ENCODE data around the gene CXCR6.

The CXCR6 gene

GRCh38 chr3:45910892-45911291 is 32.4 kb upstream of the CXCR6 start:
- no peaks in the 10 kb centered on the region for H3K79me2 ChIP-seq (ENCODE audit: control insufficient read depth, insufficient read depth, low read length, unreplicated experiment)
- peaks cover 12% of the 10 kb centered on the region for H3K4me1 ChIP-seq (ENCODE audit: control insufficient read depth, insufficient read depth, low read length, unreplicated experiment)
- H3K27ac ChIP-seq (ENCODE audit: low read depth, low read length) = no peak overlapping the region
- H3K36me3 ChIP-seq (ENCODE audit: insufficient read depth, low read length) = no peaks in the 10 kb centered on the region
- H3K27me3 ChIP-seq (ENCODE audit: insufficient read depth, low read length) = no peaks in the 10 kb centered on the region
- H2AFZ ChIP-seq (ENCODE audit: low read length, unreplicated experiment) = no peak overlapping the region
- H3K4me3 ChIP-seq (ENCODE audit: low read depth, low read length) = no peak overlapping the region

GRCh38 chr3:45911511-45912226 is 31.6 kb upstream of the CXCR6 start:
- H3K79me2 ChIP-seq (ENCODE audit: control insufficient read depth, insufficient read depth, low read length, unreplicated experiment) = no peaks in the 10 kb centered on the region
- no peak overlapping the region for H3K4me3 ChIP-seq (ENCODE audit: low read depth, low read length)
- H3K36me3 ChIP-seq (ENCODE audit: insufficient read depth, low read length) = no peaks in the 10 kb centered on the region
- no peak overlapping the region for H2AFZ ChIP-seq (ENCODE audit: low read length, unreplicated experiment)
- H3K27me3 ChIP-seq (ENCODE audit: insufficient read depth, low read length) = no peaks in the 10 kb centered on the region
- H3K27ac ChIP-seq (ENCODE audit: low read depth, low read length) = no peak overlapping the region
- peaks cover 15% of the 10 kb centered on the region for H3K4me1 ChIP-seq (ENCODE audit: control insufficient read depth, insufficient read depth, low read length, unreplicated experiment)

GRCh38 chr3:45912435-45912834 is 30.8 kb upstream of the CXCR6 start:
- no peaks in the 10 kb centered on the region for H3K27me3 ChIP-seq (ENCODE audit: insufficient read depth, low read length)
- no peak overlapping the region for H3K4me3 ChIP-seq (ENCODE audit: low read depth, low read length)
- peaks cover 11% of the 10 kb centered on the region for H3K4me1 ChIP-seq (ENCODE audit: control insufficient read depth, insufficient read depth, low read length, unreplicated experiment)
- no peaks in the 10 kb centered on the region for H3K79me2 ChIP-seq (ENCODE audit: control insufficient read depth, insufficient read depth, low read length, unreplicated experiment)
- H3K36me3 ChIP-seq (ENCODE audit: insufficient read depth, low read length) = no peaks in the 10 kb centered on the region
- no peak overlapping the region for H3K27ac ChIP-seq (ENCODE audit: low read depth, low read length)
- H2AFZ ChIP-seq (ENCODE audit: low read length, unreplicated experiment) = no peak overlapping the region

GRCh38 chr3:45914362-45915058 is 28.8 kb upstream of the CXCR6 start:
- Histone ChIP-seq H3K27ac (ENCODE audit: low read depth, low read length) (no peak overlapping the region), H3K4me1 (ENCODE audit: control insufficient read depth, insufficient read depth, low read length, unreplicated experiment) (peaks cover 11% of the 10 kb centered on the region), H3K27me3 (ENCODE audit: insufficient read depth, low read length) (no peaks in the 10 kb centered on the region), H3K79me2 (ENCODE audit: control insufficient read depth, insufficient read depth, low read length, unreplicated experiment) (no peaks in the 10 kb centered on the region), H2AFZ (ENCODE audit: low read length, unreplicated experiment) (no peak overlapping the region), H3K4me3 (ENCODE audit: low read depth, low read length) (no peak overlapping the region), H3K36me3 (ENCODE audit: insufficient read depth, low read length) (no peaks in the 10 kb centered on the region)

- H3K27me3 ChIP-seq (ENCODE audit: insufficient read depth, low read length) = no peaks in the 10 kb centered on the region
- H3K36me3 ChIP-seq (ENCODE audit: insufficient read depth, low read length) = no peaks in the 10 kb centered on the region
- H3K27ac ChIP-seq (ENCODE audit: low read depth, low read length) = no peak overlapping the region
- H3K4me1 ChIP-seq (ENCODE audit: control insufficient read depth, insufficient read depth, low read length, unreplicated experiment) = peaks cover 11% of the 10 kb centered on the region
- H3K4me3 ChIP-seq (ENCODE audit: low read depth, low read length) = no peak overlapping the region
- no peaks in the 10 kb centered on the region for H3K79me2 ChIP-seq (ENCODE audit: control insufficient read depth, insufficient read depth, low read length, unreplicated experiment)
- H2AFZ ChIP-seq (ENCODE audit: low read length, unreplicated experiment) = no peak overlapping the region
These were observed 28.2 kb upstream of the CXCR6 start for GRCh38 chr3:45915059-45915439.

- Histone ChIP-seq H3K4me1 (ENCODE audit: control insufficient read depth, insufficient read depth, low read length, unreplicated experiment) (peaks cover 11% of the 10 kb centered on the region), H3K79me2 (ENCODE audit: control insufficient read depth, insufficient read depth, low read length, unreplicated experiment) (no peaks in the 10 kb centered on the region), H3K27ac (ENCODE audit: low read depth, low read length) (peak overlapping the region; percentile 17; the same call in 1 of the 2 replicates), H2AFZ (ENCODE audit: low read length, unreplicated experiment) (no peak overlapping the region), H3K4me3 (ENCODE audit: low read depth, low read length) (peak overlapping the region; percentile 23), H3K36me3 (ENCODE audit: insufficient read depth, low read length) (no peaks in the 10 kb centered on the region), H3K27me3 (ENCODE audit: insufficient read depth, low read length) (no peaks in the 10 kb centered on the region)
These were observed 27.6 kb upstream of the CXCR6 start for GRCh38 chr3:45915518-45916231.

GRCh38 chr3:45917146-45917898 is 25.9 kb upstream of the CXCR6 start:
- Histone ChIP-seq H3K4me3 (ENCODE audit: low read depth, low read length) (no peak overlapping the region), H3K36me3 (ENCODE audit: insufficient read depth, low read length) (no peaks in the 10 kb centered on the region), H3K79me2 (ENCODE audit: control insufficient read depth, insufficient read depth, low read length, unreplicated experiment) (no peaks in the 10 kb centered on the region), H3K4me1 (ENCODE audit: control insufficient read depth, insufficient read depth, low read length, unreplicated experiment) (peaks cover 11% of the 10 kb centered on the region), H3K27me3 (ENCODE audit: insufficient read depth, low read length) (no peaks in the 10 kb centered on the region), H3K27ac (ENCODE audit: low read depth, low read length) (no peak overlapping the region), H2AFZ (ENCODE audit: low read length, unreplicated experiment) (no peak overlapping the region)

GRCh38 chr3:45921158-45922038 is 21.9 kb upstream of the CXCR6 start:
- Histone ChIP-seq H3K36me3 (ENCODE audit: insufficient read depth, low read length) (peaks cover 8% of the 10 kb centered on the region; the same call in 1 of the 2 replicates), H3K27me3 (ENCODE audit: insufficient read depth, low read length) (no peaks in the 10 kb centered on the region), H3K4me1 (ENCODE audit: control insufficient read depth, insufficient read depth, low read length, unreplicated experiment) (peaks cover 7% of the 10 kb centered on the region), H2AFZ (ENCODE audit: low read length, unreplicated experiment) (no peak overlapping the region), H3K79me2 (ENCODE audit: control insufficient read depth, insufficient read depth, low read length, unreplicated experiment) (no peaks in the 10 kb centered on the region), H3K4me3 (ENCODE audit: low read depth, low read length) (no peak overlapping the region), H3K27ac (ENCODE audit: low read depth, low read length) (no peak overlapping the region)

- Histone ChIP-seq H2AFZ (ENCODE audit: low read length, unreplicated experiment) (no peak overlapping the region), H3K4me3 (ENCODE audit: low read depth, low read length) (no peak overlapping the region), H3K36me3 (ENCODE audit: insufficient read depth, low read length) (peaks cover 8% of the 10 kb centered on the region; the same call in 1 of the 2 replicates), H3K4me1 (ENCODE audit: control insufficient read depth, insufficient read depth, low read length, unreplicated experiment) (peaks cover 7% of the 10 kb centered on the region), H3K27me3 (ENCODE audit: insufficient read depth, low read length) (no peaks in the 10 kb centered on the region), H3K79me2 (ENCODE audit: control insufficient read depth, insufficient read depth, low read length, unreplicated experiment) (no peaks in the 10 kb centered on the region), H3K27ac (ENCODE audit: low read depth, low read length) (no peak overlapping the region)
These were observed 21.3 kb upstream of the CXCR6 start for GRCh38 chr3:45922039-45922326.
